Upper lobe of left lung (tissue), 6 donors: ENCODE data around the gene SLC6A19. TPM values are rescaled to one million over a fixed set of nuclear protein-coding genes. Genes with fewer than 3 reads are reported as not detected.

Experiments used
- ATAC-seq, 2 donors: fragments of 200-7000 bp; cut with Tn5 transposase; one replicate each; pipeline ENCODE4 v1.9.1; 2022; ENCODE audit warnings: mild to moderate bottlenecking in 2 of 2, moderate library complexity in 2 of 2; ENCODE audit not compliant: low FRiP score in 2 of 2
- DNase-seq, 2 donors: peaks; one replicate each; pipeline ENCODE4 v3.0.0-alpha.2; 2019 to 2020
- H3K27ac ChIP-seq, 4 donors: fragments of 200-600 bp; sonication (generic); one replicate each; pipeline ENCODE4 v1.5.1; 2016 to 2019
- H3K27me3 ChIP-seq, 4 donors: fragments of 200-600 bp; sonication (generic); one replicate each; pipeline ENCODE4 v1.5.1; 2017 to 2019
- H3K36me3 ChIP-seq, 4 donors: fragments of 200-600 bp; sonication (generic); one replicate each; pipeline ENCODE4 v1.5.1; 2016 to 2019
- H3K4me1 ChIP-seq, 4 donors: fragments of 200-600 bp; sonication (generic); one replicate each; pipeline ENCODE4 v1.5.1; 2018 to 2019
- H3K4me3 ChIP-seq, 4 donors: fragments of 200-600 bp; sonication (generic); one replicate each; pipeline ENCODE4 v1.5.1; 2017 to 2019; ENCODE audit warnings: mild to moderate bottlenecking in 2 of 4, moderate library complexity in 1 of 4
- H3K9me3 ChIP-seq, 4 donors: fragments of 200-600 bp; sonication (generic); one replicate each; pipeline ENCODE4 v1.5.1; 2018 to 2019
- CTCF ChIP-seq, 6 experiments: fragments of 450-650 bp in 4 of 6; fragments of 200-600 bp in 2 of 6; sonication (generic) in 2 of 6; IDR thresholded peaks; one replicate each; pipeline ENCODE4 v1.5.1; 2016 to 2019; ENCODE audit warnings: antibody characterized with exemption in 6 of 6
- EP300 ChIP-seq, 4 donors: sonication (generic); formaldehyde crosslinking; IDR thresholded peaks; one replicate each; pipeline ENCODE4 v1.5.1; 2017; ENCODE audit warnings: antibody characterized with exemption in 4 of 4, control low read depth in 2 of 4
- POLR2A ChIP-seq, 4 donors: fragments of 450-650 bp; IDR thresholded peaks; one replicate each; pipeline ENCODE4 v1.5.1; 2016 to 2017; ENCODE audit warnings: antibody characterized with exemption in 4 of 4, mild to moderate bottlenecking in 2 of 4
- POLR2AphosphoS5 ChIP-seq, 2 donors: sonication (generic); formaldehyde crosslinking; IDR thresholded peaks; one replicate each; pipeline ENCODE4 v1.5.1; 2017; ENCODE audit warnings: antibody characterized with exemption in 2 of 2
- WGBS, 2 donors: methylation state at CpG; one replicate each; pipeline ENCODE4 v1.1.5; 2017 to 2018; 5-methylcytosine and 5-hydroxymethylcytosine counted together
- total RNA-seq, 6 donors: library from RNA; depleted of rRNA in 4 of 6; stranded (reverse); fragments of >200 nt in 4 of 6; gene quantifications; one replicate each; pipeline versions ENCODE4 v1.1.0 to v1.2.1, GENCODE V29; 2016 to 2021
- donor health status: DM: no; HTN: no; CAD: no; lungs with moderate emphysema.
- donor health status: DM: no; HTN: yes; CAD: no; lungs with severe emphysema.

The SLC6A19 gene
- total RNA-seq, 6 donors from 2014 or later, result 0.03 to 0.06 TPM; not detected in 4

GRCh38 chr5:1218351-1219080 lies 17.1 kb downstream of the SLC6A19 start:
- Histone ChIP-seq H3K4me1 (no peaks in the 10 kb centered on the region), H3K9me3 (no peaks in the 10 kb centered on the region), H3K36me3 (no peaks in the 10 kb centered on the region), H3K4me3 (no peak overlapping the region), H3K27me3 (no peaks in the 10 kb centered on the region), H3K27ac (no peak overlapping the region)
- ATAC-seq, result no peak
- 86 to 89% methylated on average over 26 to 38 of the region's 38 CpGs for WGBS, 2 donors
- TF ChIP-seq POLR2AphosphoS5 (IDR thresholded peaks at IDR 0.05) (no peak), EP300 (IDR thresholded peaks at IDR 0.05) (no peak), CTCF (IDR thresholded peaks at IDR 0.05) (no peak), POLR2A (IDR thresholded peaks at IDR 0.05) (no peak)
- peak in 1 of 2 donors; percentile 55 for DNase-seq

GRCh38 chr5:1219098-1219767 lies 17.8 kb downstream of the SLC6A19 start:
- no peak overlapping the region for H3K4me3 ChIP-seq
- H3K4me1 ChIP-seq, result no peaks in the 10 kb centered on the region
- TF ChIP-seq POLR2A (IDR thresholded peaks at IDR 0.05) (no peak), EP300 (IDR thresholded peaks at IDR 0.05) (no peak), POLR2AphosphoS5 (IDR thresholded peaks at IDR 0.05) (no peak), CTCF (IDR thresholded peaks at IDR 0.05) (no peak)
- no peak overlapping the region for H3K27ac ChIP-seq
- no peaks in the 10 kb centered on the region for H3K27me3 ChIP-seq
- ATAC-seq, result no peak
- H3K36me3 ChIP-seq, result no peaks in the 10 kb centered on the region
- peak in 1 of 2 donors; percentile 74 for DNase-seq
- no peaks in the 10 kb centered on the region for H3K9me3 ChIP-seq
- 79 to 83% methylated on average over 6 to 38 of the region's 38 CpGs for WGBS, 2 donors

GRCh38 chr5:1219768-1220100 lies 18.3 kb downstream of the SLC6A19 start:
- Histone ChIP-seq H3K4me3 (no peak overlapping the region), H3K9me3 (no peaks in the 10 kb centered on the region), H3K27ac (no peak overlapping the region), H3K27me3 (no peaks in the 10 kb centered on the region), H3K36me3 (no peaks in the 10 kb centered on the region), H3K4me1 (no peaks in the 10 kb centered on the region)
- ATAC-seq (no peak), DNase-seq (peak in 1 of 2 donors; percentile 64)
- TF ChIP-seq POLR2AphosphoS5 (IDR thresholded peaks at IDR 0.05) (no peak), POLR2A (IDR thresholded peaks at IDR 0.05) (no peak), CTCF (IDR thresholded peaks at IDR 0.05) (no peak), EP300 (IDR thresholded peaks at IDR 0.05) (no peak)
- WGBS, 2 donors, result 83 to 93% methylated on average over 11 of the region's 11 CpGs

- no peaks in the 10 kb centered on the region for H3K36me3 ChIP-seq
- H3K4me1 ChIP-seq, result no peaks in the 10 kb centered on the region
- DNase-seq (no peak), ATAC-seq (no peak)
- TF ChIP-seq EP300 (IDR thresholded peaks at IDR 0.05) (no peak), CTCF (IDR thresholded peaks at IDR 0.05) (no peak), POLR2A (IDR thresholded peaks at IDR 0.05) (no peak), POLR2AphosphoS5 (IDR thresholded peaks at IDR 0.05) (no peak)
- WGBS, 2 donors, result 86 to 90% methylated on average over 8 to 9 of the region's 9 CpGs
- no peak overlapping the region for H3K4me3 ChIP-seq
- H3K9me3 ChIP-seq, result no peaks in the 10 kb centered on the region
- H3K27ac ChIP-seq, result no peak overlapping the region
- no peaks in the 10 kb centered on the region for H3K27me3 ChIP-seq
Measured at GRCh38 chr5:1220351-1220750, 19.0 kb downstream of the SLC6A19 start.
